Activated CD4-positive, alpha-beta T cell treated with anti-CD3 and anti-CD28 coated beads for 36 hours (primary cell): ENCODE measurements around the gene ZNF764. TPM values are rescaled to one million over a fixed set of nuclear protein-coding genes. Genes with fewer than 3 reads are reported as not detected.

Experiments
- ATAC-seq: fragments of 200-7000 bp; cut with Tn5 transposase; one replicate; pipeline ENCODE4 v1.10.0; 2021; ENCODE audit warnings: mild to moderate bottlenecking, moderate library complexity
- CTCF ChIA-PET: fragments of 350-600 bp; sonication (Branson Sonifier 250); formaldehyde crosslinking; loops from one replicate; lab custom pipeline; 2021; ENCODE audit warnings: antibody characterized with exemption; lab: Charles Lee
- POLR2A ChIA-PET: fragments of 350-600 bp; sonication (Branson Sonifier 250); formaldehyde crosslinking; loops from one replicate; lab custom pipeline; 2021; ENCODE audit warnings: antibody characterized with exemption, inconsistent platforms; lab: Charles Lee
- DNase-seq: peaks from one replicate; pipeline ENCODE4 v3.0.0-alpha.2; 2020
- H3K27ac Mint-ChIP-seq: one replicate; pipeline ENCODE4 v1.8.0; 2021; ENCODE audit warnings: mixed read lengths
- H3K27me3 Mint-ChIP-seq: one replicate; pipeline ENCODE4 v1.8.0; 2021; ENCODE audit warnings: mixed read lengths
- H3K36me3 Mint-ChIP-seq: one replicate; pipeline ENCODE4 v1.8.0; 2021; ENCODE audit warnings: low read depth, mixed read lengths
- H3K4me1 Mint-ChIP-seq: one replicate; pipeline ENCODE4 v1.8.0; 2021; ENCODE audit warnings: mixed read lengths
- H3K4me3 Mint-ChIP-seq: one replicate; pipeline ENCODE4 v1.8.0; 2021; ENCODE audit warnings: mild to moderate bottlenecking, moderate library complexity, mixed read lengths
- H3K9me3 Mint-ChIP-seq: one replicate; pipeline ENCODE4 v1.8.0; 2021; ENCODE audit warnings: low read depth, mixed read lengths
- intact Hi-C, 2 experiments: fragments of 100-400 bp; cut with DNase I in 1 of 2; cut with micrococcal nuclease in 1 of 2; formaldehyde crosslinking; loops; one replicate each; pipeline versions ENCODE4 v1.14.2 to v1.15.1; 2022 to 2024; cut with DNase I, micrococcal nuclease
- total RNA-seq, 2 experiments: library from RNA; stranded (reverse); gene quantifications; one replicate each; pipeline ENCODE4 v1.2.3, GENCODE V29; 2021

The ZNF764 gene
- total RNA-seq: 10 to 100 TPM in 1 of 2 experiments, 1 to 10 TPM in 1; 8.0 to 11.2 TPM

DNA sequence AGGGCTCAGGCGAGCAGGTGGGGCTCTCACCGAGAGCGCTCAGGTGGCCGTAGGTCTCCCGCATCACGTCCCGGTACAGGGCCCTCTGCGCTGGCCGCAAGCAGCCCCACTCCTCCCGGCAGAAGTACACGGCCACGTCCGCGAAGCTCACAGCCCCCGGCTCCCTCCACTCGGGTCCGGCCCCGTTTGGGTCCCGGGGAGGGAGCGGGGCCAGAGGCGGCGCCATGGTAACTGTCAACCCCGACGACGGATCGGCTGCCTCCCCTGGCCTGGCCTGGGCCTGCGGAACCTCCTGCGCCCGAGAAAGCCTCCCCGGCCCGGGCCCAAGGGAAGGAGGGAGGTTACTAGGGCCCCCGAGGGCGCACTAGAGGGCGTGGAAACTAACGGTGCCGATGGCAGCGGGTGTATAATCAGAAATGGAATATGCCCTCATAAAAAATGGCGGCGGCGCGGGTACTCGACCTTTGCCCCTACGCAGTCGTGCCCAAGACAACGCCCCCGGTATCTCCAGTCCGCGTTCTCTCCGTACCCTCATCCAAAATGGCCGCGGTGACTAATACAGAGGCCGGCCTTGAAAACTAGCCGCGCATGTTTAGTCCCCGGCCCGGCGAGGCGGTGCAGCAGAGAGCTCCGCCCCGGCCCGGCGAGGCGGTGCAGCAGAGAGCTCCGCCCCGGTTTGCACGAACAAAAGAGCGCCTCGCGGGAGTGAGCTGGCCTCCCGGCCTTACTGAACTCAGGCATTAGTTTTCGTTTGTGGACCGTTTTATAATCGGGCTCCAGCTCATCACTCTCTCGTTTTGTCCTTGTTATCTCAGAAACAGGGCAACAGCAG, at the start of gene ZNF764:
Gene ZNF764 (minus strand): TSS at position 418 of the 832 bp plus-strand sequence. CDS start 192 bp downstream, at position 226.
- intact Hi-C loops: loop anchor here (1.0 to 10.0 kb wide), 20 partner anchors 9 to 463 kb away; partner anchors contain the start of genes DCTPP1 (in 1 of the 2), FBRS (in 1 of the 2), ITGAL (in 1 of the 2) and PRR14 (in 1 of the 2)
- H3K27ac Mint-ChIP-seq: peak within 1 kb of the TSS; percentile 94
- H3K4me1 Mint-ChIP-seq: peaks cover 44% of the 10 kb centered on the region
- peak within 1 kb of the TSS; percentile 85 for H3K4me3 Mint-ChIP-seq
- no peaks in the 10 kb centered on the region for H3K9me3 Mint-ChIP-seq
- DNase-seq (peak; percentile 99), ATAC-seq (peak; percentile 96)
- ChIA-PET CTCF (interaction anchor here (0.7 to 3.1 kb wide), 15 partner anchors 9 to 187 kb away, joined by 3 to 22 read pairs (median 4); partner anchors contain the start of genes DCTPP1, ZNF688 and ZNF747), POLR2A (interaction anchor here (0.6 to 2.8 kb wide), 12 partner anchors 8 to 151 kb away, joined by 3 to 30 read pairs (median 5); partner anchors contain the start of genes DCTPP1, PRR14, ZNF688 and ZNF747)
- peaks cover 23% of the 10 kb centered on the region for H3K36me3 Mint-ChIP-seq
- no peaks in the 10 kb centered on the region for H3K27me3 Mint-ChIP-seq

DNA sequence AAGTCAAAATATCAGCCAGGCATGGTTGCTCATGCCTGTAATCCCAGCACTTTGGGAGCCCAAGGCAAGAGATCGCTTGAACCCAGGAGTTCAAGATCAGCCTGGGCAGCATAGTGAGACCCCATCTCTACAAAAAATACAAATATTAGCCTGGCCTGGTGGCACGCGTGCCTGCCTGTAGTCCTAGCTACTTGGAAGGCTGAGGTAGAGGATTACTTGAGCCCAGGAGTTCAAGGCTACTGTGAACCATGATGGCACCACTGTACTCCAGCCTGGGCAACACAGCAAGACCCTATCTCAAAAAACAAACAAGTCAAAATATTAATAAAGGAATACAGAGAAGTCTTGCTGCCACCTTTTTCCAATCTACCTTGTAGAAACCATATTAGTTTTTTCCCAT, 47.8 kb upstream of the ZNF764 start:
- intact Hi-C loops: no loop called here
- no peak overlapping the region for H3K27ac Mint-ChIP-seq
- H3K4me1 Mint-ChIP-seq: peaks cover 19% of the 10 kb centered on the region
- CTCF ChIA-PET: interaction anchor here (1.7 to 11.8 kb wide), 3 partner anchors 6 to 23 kb away, joined by 8 to 99 read pairs (median 10); no protein-coding TSS in a partner anchor
- H3K4me3 Mint-ChIP-seq: no peak overlapping the region
- no peaks in the 10 kb centered on the region for H3K9me3 Mint-ChIP-seq
- H3K27me3 Mint-ChIP-seq: no peaks in the 10 kb centered on the region
- POLR2A ChIA-PET: no interaction called here
- no peak for DNase-seq
- peaks cover 29% of the 10 kb centered on the region for H3K36me3 Mint-ChIP-seq
- no peak for ATAC-seq

DNA sequence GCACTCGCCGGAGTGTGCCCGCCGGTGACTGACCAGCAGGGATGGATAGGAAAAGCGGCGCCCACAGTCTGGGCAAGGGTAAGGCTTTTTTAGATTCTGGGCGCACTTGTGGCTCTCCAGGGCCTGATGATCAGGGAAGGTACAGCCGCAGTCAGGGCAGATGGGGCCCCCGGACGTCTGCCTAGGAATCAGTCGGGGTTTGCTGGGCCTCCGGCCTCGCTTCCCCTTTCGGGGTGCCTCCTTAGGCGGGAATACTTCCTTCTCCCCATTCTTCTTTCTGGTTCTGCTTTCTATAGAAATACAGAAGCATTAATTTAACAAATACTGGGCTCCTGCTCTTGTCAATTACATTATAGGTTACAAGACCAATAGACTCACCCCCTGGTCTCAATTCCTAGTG, 47.0 kb upstream of the ZNF764 start:
- Mint-ChIP-seq H3K27ac (no peak overlapping the region), H3K9me3 (no peaks in the 10 kb centered on the region), H3K4me3 (no peak overlapping the region), H3K4me1 (peaks cover 13% of the 10 kb centered on the region), H3K36me3 (peaks cover 32% of the 10 kb centered on the region), H3K27me3 (no peaks in the 10 kb centered on the region)
- CTCF ChIA-PET: interaction anchor here (0.7 kb wide), 1 partner anchor 196 kb away, joined by 4 read pairs; no protein-coding TSS in a partner anchor
- intact Hi-C loops: no loop called here
- POLR2A ChIA-PET: no interaction called here
- ATAC-seq (no peak), DNase-seq (no peak)

DNA sequence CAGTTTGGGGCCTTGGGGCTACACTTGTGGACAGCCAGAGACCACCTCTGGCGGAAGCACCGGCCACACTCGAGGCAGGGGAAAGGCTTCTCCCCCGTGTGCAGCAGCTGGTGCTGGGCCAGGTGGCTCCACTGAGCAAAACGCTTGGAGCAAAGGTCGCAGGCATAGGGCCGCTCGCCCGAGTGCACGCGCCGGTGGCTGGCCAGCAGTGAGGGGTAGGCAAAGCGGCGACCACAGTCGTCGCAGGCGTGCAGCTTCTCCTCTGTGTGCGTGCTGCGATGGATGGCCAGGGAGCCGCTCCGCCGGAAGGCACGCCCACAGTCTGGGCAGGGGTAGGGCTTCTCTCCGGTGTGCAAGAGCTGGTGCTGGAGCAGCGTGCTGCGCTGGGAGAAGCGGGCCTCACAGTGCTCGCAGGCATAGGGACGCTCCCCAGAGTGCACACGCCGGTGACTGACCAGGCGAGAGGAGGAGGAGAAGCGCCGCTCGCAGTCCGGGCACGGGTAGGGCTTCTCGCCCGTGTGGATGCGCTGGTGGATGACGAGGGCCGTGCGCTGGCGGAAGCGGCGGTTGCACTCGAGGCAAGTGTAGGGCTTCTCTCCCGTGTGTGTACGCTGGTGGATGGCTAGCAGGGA, 46.3 kb upstream of the ZNF764 start:
- Mint-ChIP-seq H3K27me3 (no peaks in the 10 kb centered on the region), H3K36me3 (peaks cover 32% of the 10 kb centered on the region), H3K9me3 (no peaks in the 10 kb centered on the region), H3K4me3 (no peak overlapping the region), H3K4me1 (peaks cover 13% of the 10 kb centered on the region), H3K27ac (no peak overlapping the region)
- intact Hi-C loops: no loop called here
- DNase-seq: no peak
- CTCF ChIA-PET: interaction anchor here (0.7 to 8.0 kb wide), 2 partner anchors 7 to 195 kb away, joined by 4 to 99 read pairs; partner anchors contain the start of gene ZNF689
- POLR2A ChIA-PET: no interaction called here
- no peak for ATAC-seq

DNA sequence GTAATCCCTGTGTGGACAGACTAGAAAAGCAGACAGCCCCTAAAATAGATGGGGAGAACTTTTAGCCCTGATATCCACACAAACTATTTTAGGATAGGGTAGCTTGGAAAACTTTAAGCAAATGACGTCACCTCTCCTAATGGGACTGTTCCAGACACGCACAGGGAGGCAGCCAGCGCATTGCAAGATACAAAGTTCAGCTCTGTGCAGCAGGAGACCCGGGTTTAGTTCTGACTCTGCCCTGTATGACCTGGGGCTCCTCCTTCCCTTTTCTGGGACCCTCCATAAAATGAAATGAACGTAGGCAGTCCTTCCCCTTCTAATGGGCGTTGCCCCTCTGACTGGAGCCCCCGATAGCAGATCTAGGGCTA, 45.8 kb upstream of the ZNF764 start:
- POLR2A ChIA-PET: no interaction called here

DNA sequence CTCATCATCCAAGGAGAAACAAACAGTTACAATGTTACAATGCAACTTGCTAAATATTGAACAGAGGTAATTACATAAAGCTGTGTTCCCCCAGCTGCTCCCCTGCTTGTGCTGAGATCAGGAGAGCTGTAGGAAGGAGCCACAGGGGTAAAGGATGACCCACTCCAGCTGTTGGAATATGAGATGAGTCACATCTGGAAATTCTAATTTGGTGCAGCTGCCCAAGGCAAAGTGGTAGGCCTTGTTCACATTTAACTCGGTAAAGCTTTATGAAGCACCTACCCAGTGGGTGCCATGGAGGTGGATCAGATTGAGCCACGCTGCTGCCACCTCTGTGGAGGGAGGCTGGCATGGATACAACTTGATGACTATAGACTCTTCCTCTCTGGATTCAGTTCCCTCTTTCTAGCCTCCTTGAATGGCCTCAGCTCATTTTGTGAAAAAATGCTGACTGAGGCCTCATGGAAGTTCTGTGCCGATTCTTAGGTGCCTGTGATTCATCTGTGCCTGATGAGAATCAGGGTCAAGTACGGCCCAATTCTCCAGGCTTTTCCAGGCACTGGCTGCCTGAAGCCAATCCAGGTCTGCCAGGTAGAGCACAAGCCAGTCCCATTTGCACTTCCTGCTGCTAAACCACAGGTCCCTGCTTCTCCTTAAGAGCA, 44.6 kb upstream of the ZNF764 start:
- Mint-ChIP-seq H3K27ac (no peak overlapping the region), H3K4me1 (peaks cover 7% of the 10 kb centered on the region), H3K4me3 (no peak overlapping the region), H3K27me3 (no peaks in the 10 kb centered on the region), H3K9me3 (no peaks in the 10 kb centered on the region), H3K36me3 (peaks cover 29% of the 10 kb centered on the region)
- ATAC-seq: no peak
- no peak for DNase-seq
- intact Hi-C loops: no loop called here
- ChIA-PET POLR2A (interaction anchor here (0.5 kb wide), 1 partner anchor 188 kb away, joined by 4 read pairs; no protein-coding TSS in a partner anchor), CTCF (interaction anchor here (0.7 to 8.0 kb wide), 11 partner anchors 9 to 490 kb away, joined by 3 to 99 read pairs (median 3); partner anchors contain the start of genes DCTPP1, GDPD3 and ZNF689)

More for the DNA sequence above, 45.8 kb upstream of the ZNF764 start:
- Mint-ChIP-seq H3K36me3 (peaks cover 32% of the 10 kb centered on the region), H3K27me3 (no peaks in the 10 kb centered on the region), H3K4me3 (no peak overlapping the region), H3K4me1 (peaks cover 10% of the 10 kb centered on the region), H3K27ac (no peak overlapping the region), H3K9me3 (no peaks in the 10 kb centered on the region)
- intact Hi-C loops: no loop called here
- ATAC-seq: no peak
- CTCF ChIA-PET: interaction anchor here (1.0 to 8.0 kb wide), 3 partner anchors 8 to 174 kb away, joined by 3 to 99 read pairs (median 3); partner anchors contain the start of genes DCTPP1 and ZNF689
- DNase-seq: no peak

DNA sequence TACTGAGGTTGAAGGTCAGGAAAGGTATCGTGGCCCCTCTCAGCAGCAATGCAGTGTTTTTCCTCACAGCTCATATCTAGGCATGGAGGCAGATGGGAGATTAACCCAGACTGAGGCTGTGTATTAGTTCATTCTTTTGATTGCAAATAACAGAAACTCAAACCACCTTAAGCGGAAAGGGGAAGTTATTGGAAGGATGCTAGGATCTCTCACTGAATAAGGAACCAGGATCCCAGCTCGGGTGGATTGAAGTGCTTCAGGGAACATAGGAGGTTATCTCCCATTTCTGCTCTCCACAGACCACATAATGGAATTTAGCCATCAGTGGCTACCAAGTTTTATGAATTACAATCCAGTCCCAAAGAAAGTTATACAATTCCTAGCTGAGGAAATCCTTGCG, 43.8 kb upstream of the ZNF764 start:
- POLR2A ChIA-PET: interaction anchor here (1.0 kb wide), 1 partner anchor 75 kb away, joined by 5 read pairs; no protein-coding TSS in a partner anchor
- Mint-ChIP-seq H3K4me3 (no peak overlapping the region), H3K36me3 (peaks cover 24% of the 10 kb centered on the region), H3K4me1 (peaks cover 6% of the 10 kb centered on the region), H3K27ac (no peak overlapping the region), H3K27me3 (no peaks in the 10 kb centered on the region), H3K9me3 (no peaks in the 10 kb centered on the region)
- intact Hi-C loops: no loop called here
- ATAC-seq (no peak), DNase-seq (no peak)
- CTCF ChIA-PET: interaction anchor here (0.6 to 8.0 kb wide), 5 partner anchors 10 to 489 kb away, joined by 3 to 99 read pairs (median 5); partner anchors contain the start of genes DCTPP1, GDPD3 and ZNF689

DNA sequence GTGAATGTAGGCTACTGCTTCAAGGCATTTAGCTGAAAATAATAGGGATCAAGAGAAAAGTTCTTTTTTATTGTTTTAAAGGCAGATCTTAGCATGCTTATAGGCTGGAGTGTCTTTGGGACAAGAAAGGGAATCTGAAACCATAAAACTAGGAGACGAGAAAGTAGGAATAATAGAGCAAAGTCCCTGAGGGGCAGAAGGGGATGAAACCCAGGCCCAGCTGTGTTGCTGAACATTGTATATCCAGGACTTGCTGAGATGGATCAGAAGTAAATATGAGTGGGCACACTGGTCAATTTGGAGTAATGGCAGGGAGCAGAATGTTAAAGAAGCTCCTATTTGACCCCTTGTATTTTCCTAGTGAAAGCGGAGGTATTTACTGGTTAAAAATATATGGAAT, 42.8 kb upstream of the ZNF764 start:
- ChIA-PET POLR2A (no interaction called here), CTCF (interaction anchor here (1.1 to 8.0 kb wide), 8 partner anchors 9 to 191 kb away, joined by 3 to 99 read pairs (median 6); partner anchors contain the start of genes DCTPP1, ZNF689 and ZNF785)
- Mint-ChIP-seq H3K27ac (no peak overlapping the region), H3K4me3 (no peak overlapping the region), H3K36me3 (peaks cover 20% of the 10 kb centered on the region), H3K9me3 (no peaks in the 10 kb centered on the region), H3K27me3 (no peaks in the 10 kb centered on the region), H3K4me1 (peaks cover 4% of the 10 kb centered on the region)
- intact Hi-C loops: no loop called here
- DNase-seq: no peak
- no peak for ATAC-seq

DNA sequence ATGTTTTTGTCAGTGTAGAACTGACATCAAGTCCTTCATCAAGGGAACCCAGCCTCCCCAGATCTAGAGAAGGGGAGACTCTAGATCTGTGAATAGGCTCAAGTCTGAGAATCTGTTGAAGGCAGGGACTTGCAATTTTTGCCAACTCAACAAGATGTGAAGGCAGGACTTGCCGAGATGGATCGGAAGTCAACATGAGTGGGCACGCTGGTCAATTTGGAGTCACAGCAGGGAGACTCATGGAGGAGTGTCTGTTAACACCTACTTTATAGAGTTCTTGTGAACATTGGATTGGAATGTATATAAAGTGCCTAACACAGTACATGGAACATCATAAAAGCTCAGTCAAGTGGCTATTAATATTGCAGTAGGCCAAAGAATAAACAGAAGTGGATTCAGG, 42.0 kb upstream of the ZNF764 start:
- Mint-ChIP-seq H3K9me3 (no peaks in the 10 kb centered on the region), H3K36me3 (peaks cover 15% of the 10 kb centered on the region), H3K4me1 (peaks cover 4% of the 10 kb centered on the region), H3K4me3 (no peak overlapping the region), H3K27ac (no peak overlapping the region), H3K27me3 (no peaks in the 10 kb centered on the region)
- ChIA-PET POLR2A (no interaction called here), CTCF (interaction anchor here (0.6 to 8.0 kb wide), 11 partner anchors 8 to 191 kb away, joined by 3 to 99 read pairs (median 5); partner anchors contain the start of genes DCTPP1, ZNF689, ZNF747 and ZNF785)
- DNase-seq (no peak), ATAC-seq (no peak)
- intact Hi-C loops: no loop called here

DNA sequence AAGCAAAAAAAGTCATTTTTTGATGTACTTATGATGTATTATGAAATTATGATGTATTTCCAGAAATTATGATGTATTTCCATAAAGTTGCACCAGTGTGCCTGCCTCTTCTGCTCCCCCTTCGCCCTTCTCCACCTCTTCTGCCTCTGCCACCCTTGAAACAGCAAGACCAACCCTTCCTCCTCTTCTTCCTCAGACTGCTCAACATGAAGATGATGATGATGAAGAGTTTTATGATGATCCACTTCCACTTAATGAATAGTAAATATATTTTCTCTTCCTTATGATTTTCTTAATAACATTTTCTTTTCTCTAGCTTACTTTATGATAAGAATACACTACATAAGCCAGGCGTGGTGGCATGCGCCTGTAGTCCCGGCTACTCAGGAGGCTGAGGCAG, 34.7 kb upstream of the ZNF764 start:
- POLR2A ChIA-PET: interaction anchor here (0.6 kb wide), 1 partner anchor 120 kb away, joined by 4 read pairs; no protein-coding TSS in a partner anchor
- ATAC-seq: no peak
- H3K9me3 Mint-ChIP-seq: no peaks in the 10 kb centered on the region

More for the DNA sequence above, 34.7 kb upstream of the ZNF764 start:
- peaks cover 6% of the 10 kb centered on the region for H3K36me3 Mint-ChIP-seq
- no peaks in the 10 kb centered on the region for H3K27me3 Mint-ChIP-seq
- H3K4me1 Mint-ChIP-seq: peaks cover under 1% of the 10 kb centered on the region
- CTCF ChIA-PET: interaction anchor here (0.6 to 1.9 kb wide), 4 partner anchors 10 to 163 kb away, joined by 3 to 7 read pairs (median 3); partner anchors contain the start of gene DCTPP1
- intact Hi-C loops: no loop called here
- no peak overlapping the region for H3K4me3 Mint-ChIP-seq
- H3K27ac Mint-ChIP-seq: no peak overlapping the region
- no peak for DNase-seq
